OCI-LY7 (cell line): ENCODE data around the gene CNDP1.

Source experiments
- CTCF ChIP-seq: fragments of 200-600 bp; sonication (generic); conservative IDR thresholded peaks from 2 replicates; pipeline ENCODE4 v1.5.1; 2014; ENCODE audit warnings: mild to moderate bottlenecking, antibody characterized with exemption, low read length, moderate library complexity, mixed read lengths
- EZH2phosphoT487 ChIP-seq: fragments of 200-600 bp; sonication (generic); IDR thresholded peaks from 2 replicates; pipeline ENCODE4 v1.6.1; 2018; ENCODE audit warnings: low read depth, borderline replicate concordance, mild to moderate bottlenecking, mixed run types, antibody characterized with exemption, low read length, moderate library complexity, mixed read lengths

- TF ChIP-seq CTCF: no peak
- TF ChIP-seq EZH2phosphoT487: no peak
Observed at GRCh38 chr18:74521068-74521725, 13.1 kb upstream of the CNDP1 start.
